GM19467 (cell line): ENCODE results near the gene DCXR.

Source experiments
- ATAC-seq: cut with Tn5 transposase; IDR thresholded peaks from one replicate; pipeline ENCODE4 v1.9.1; 2021; ENCODE audit warnings: mild to moderate bottlenecking, moderate library complexity; ENCODE audit not compliant: unreplicated experiment

DCXR gene

DNA sequence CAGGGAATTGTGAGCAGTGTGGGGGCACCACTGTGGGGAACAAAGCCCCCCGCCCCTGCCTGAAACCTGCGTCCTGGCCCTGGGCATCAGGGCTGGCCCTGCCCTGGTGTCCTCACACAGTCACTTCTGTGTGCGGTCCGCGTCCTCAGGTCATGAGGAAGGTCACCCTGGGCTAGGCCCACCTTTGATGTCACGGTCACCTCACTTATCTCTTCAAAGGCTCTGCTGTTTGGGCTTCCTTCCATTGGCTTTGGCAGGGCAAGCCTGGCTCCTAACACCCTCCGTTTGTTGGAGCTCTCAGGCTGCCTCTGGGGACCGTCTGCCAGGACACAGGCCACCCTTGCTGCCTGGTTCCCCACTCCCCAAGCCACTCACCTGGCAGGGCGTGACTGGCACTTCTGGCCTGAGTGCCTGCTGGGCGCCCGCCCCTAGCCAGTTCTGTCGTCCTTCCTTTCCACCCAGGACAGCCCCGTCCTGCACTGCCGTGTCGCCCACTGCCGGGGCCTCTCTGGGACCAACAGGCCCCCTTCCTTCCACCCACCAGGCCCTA, 23.6 kb downstream of the DCXR start:
- ATAC-seq: no peak

DNA sequence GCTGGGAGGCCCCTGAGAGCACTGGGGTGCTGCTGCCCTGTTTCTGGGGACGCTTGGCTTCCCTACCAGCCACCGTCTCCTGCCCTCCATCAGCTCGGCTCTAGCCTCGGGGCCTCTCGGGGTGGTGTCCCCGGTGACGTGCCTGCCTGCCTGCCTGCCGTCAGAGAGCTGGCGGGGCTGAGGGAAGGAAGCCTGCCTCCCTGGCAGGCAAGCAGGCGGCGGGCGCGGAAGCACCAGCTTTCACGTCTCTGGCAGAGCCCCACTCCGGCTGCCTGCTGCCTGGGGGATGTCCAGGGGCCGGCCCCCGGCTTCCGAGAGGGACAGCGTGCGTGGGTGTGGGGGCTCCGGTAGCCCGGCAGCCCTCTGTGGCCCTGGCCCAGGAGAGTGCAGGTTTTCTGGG, 24.2 kb downstream of the DCXR start:
- no peak for ATAC-seq

DNA sequence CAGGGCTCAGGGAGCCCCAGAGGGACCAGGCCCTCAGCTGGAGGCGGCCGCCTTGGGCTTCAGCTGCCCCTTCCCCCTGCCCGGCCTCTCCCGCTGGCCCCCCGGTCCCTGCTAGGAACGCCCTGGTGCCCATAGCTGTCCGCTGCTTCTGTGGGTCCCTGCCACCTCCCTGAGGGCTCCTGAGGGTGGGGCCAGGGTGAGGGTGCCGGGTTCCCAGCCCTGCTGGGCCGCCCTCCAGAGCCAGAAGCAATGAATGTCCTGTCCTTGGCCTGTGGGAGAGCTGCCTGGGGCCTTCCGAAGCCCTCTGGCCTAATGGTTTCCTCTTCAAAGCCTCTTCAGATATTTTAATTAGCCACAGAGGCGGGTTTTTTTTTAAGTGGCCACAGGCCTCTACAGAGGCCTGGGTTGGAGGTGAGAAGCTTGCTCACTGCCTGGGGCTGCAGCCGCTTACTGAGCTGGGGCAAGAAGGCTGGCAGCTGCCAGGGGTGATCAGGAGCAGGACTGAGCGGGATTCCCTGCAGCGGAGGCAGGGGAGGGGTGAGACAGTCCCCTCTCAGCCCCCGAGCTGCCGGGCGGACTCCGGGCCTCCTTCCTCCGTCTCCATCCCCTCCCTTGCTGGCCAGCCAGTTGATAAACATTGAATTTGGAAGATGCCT, 24.7 kb downstream of the DCXR start:
- no peak for ATAC-seq

DNA sequence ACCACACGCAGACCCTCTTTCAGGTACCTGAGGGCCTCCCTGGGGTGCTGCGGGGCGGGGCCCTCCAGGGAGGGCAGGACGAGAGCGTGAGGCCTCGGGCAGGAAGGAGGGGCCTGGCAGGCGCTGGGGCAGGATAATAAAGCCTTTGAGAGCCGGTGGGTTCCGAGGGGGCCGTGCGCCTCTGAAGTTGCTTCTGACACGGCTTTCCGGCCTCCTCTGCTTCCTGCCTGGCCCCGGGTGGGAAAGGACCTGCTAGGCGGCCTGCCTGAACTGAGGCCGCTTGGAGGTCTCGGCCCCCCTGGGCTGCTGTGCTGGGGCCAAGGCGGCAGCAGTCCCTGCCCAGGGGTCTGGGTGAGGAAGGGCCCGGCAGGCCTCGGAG, 25.2 kb downstream of the DCXR start:
- no peak for ATAC-seq

DNA sequence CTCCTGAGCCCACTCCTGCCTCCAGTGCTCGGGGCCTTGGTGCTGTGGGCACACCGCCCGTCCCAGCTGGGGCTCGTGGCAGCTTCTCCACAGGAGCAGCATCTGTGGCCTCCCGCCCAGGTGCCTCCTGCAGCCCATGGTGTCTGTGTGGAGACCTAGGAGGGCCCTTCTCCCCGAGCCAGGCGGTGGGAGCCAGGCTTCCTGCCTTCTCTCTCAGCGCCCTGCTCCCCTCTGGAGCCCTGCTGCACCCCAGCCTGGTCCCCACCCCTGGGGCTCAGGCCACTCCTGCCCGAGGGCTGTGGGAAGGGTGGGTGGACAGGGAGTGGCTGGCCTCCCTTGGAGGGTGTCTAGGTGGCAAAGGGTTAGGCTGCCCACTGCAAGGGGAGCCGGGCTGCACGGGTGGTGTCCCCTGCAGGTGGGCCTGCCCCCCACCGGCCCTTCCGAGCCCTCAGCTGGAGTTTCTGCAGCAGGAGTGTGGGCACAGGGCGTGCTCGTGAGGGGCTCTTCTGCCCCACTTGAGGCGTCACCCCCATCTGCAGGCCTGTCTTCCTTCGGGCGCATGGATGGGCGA, 25.8 kb downstream of the DCXR start:
- no peak for ATAC-seq

DNA sequence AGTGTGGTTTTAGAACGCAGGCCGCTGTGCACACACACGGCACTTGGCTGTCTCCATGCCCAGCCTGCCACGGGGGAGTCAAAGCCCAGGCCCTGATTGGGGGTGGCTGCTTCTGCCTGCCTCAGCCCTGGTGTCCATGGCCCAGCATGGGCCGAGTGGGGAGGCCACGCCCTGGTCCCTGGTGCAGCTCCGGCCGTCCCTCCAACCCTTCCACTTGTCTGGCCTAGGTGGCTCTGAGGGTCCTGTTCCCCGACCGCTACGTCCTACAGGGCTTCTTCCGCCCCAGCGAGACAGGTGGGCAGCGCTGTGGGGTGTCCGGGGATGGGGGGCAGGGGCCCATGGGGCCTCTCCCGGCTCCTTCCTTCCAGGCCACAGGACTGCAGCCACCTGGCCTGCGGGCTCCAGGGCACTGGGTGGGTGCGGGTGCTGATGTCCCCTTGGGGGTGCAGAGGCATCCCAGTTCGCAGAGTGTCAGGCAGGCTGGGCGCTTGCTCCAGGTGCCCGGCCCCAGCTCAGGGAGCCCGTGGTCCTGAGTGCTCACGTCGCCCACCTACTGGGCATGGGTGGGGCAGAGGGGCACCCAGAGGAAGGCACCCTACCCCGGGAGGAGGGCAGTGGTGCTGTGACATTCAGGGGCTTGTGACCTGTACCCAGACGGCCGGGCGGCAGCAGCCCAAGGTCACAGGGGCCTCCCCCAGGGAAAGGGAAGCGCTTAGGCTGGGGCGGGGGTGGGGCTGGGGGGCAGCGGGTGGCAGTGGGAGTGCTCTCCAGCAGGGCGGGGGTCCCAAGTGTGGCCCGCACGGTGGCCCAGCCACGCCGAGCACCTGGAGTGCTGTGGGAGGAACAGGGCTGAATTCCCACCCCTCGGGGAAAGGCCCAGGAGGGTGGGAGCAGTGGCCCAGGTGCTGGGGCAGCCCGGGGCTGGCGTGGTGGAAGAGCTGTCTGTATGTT, 26.6 kb downstream of the DCXR start:
- ATAC-seq: no peak

DNA sequence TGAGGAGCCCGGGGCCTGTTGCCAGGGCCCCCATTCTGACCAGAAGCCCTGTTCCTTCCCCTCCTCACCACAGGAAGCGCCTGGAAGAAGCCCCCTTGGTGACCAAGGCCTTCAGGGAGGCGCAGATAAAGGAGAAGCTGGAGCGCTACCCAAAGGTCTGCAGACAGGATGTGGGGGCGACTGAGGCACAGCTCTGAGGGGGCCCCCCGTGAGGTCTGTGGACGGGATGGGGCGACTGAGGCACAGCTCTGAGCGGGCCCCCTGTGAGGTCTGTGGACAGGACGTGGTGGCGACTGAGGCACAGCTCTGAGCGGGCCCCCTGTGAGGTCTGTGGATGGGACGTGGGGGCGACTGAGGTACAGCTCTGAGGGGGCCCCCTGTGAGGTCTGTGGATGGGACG, 28.1 kb downstream of the DCXR start:
- ATAC-seq: no peak

DNA sequence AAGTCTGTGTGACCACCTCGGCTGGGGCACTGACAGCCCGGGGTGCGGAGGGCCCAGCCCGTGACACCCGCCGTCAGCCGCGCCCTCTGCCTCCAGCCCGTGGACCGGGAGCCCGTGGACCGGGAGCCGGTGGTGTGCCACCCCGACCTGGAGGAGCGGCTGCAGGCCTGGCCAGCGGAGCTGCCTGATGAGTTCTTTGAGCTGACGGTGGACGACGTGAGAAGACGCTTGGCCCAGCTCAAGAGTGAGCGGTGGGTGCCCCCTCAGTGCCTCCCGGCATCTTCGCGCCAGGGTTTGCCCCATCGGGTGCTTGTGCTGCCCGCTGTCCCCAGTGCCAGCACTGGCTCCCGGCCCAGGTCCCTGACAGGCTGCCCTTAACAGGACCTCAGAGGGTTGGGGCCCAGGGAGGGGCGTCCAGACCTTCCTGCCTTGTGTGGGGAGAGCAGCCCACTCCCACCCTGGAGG, 28.5 kb downstream of the DCXR start:
- ATAC-seq: no peak

DNA sequence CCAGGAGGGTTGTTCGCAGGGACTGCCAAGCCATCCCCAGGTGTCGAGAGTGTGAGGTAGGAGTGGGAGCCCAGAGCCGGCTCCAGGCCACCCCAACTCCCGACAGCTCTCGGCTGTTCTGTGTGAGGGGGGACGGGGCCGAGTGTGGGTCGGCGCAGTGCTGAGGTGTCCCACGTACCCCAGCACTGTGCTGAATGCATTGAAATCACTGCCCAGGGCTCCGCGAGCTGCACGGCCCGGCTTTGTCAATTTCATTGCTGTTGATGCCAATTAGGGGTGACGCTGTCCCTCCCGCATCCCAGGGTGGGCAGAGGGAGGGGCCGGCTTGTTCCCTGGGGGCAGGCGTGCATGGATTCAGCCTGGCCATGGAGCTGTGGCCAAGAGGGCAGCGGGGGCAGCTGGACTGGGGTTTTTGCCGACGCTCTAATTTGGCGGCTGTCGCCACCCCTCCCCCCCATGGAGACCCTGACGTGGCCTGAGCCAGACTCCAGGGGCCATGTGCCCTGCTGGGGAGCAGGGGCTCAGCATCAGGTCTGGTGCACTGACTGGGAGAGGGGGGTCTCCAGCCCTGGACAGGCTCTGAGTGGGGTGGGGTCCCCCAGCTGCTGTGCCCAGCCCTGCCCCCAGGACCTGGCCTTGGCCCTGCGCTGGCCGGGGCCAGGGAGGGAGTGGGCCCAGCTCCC, 29.1 kb downstream of the DCXR start:
- ATAC-seq: no peak

DNA sequence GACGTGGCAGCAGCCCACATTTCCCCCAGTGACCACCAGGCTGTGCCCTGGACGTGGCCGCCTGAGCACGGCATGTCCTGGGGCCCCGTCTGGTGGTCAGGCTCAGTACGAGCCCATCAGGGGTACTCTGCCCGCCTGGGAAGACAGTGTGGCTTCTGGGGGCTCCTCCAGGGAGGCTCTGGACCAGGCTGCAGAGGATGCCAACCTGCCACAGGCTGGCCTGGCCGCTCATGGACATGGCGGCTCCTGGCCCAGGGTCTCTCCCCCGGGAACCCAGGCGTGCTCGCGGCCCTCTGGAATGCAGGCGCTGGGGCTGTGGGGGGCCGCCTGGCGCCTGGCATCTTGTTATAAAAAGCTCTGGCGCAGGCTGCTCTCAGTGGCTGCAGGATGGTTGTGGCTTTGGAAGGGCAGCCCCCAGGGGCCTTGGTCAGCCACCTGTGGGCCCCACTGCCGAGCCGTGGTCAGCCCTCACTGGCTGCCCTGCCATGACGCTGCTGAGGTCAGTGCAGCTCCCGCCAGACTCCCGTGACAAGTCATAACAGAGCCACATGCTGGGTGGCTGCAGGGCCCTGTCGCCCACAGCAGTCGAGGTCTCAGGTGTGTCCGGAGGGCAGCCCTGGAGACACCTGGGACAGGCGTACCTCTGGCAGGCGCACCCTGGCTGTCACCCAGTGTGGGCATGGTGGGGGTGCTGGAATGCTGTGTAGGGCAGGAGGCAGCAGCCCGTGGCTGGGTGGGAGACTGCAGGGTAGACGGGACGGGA, 29.8 kb downstream of the DCXR start:
- ATAC-seq: no peak

DNA sequence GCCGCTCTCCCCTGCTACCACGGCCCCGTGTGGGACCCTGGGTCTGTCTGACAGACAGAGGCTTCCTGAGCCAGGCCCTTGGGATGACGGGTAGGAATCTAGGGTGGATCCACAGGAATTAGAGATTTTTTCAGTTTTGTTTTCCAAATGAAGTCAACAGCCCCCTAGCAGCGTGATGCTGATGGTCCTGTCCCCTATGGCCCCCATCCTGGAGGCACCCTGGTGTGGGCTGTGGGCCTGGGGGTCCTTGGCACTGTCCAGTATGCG, 30.3 kb downstream of the DCXR start:
- ATAC-seq: no peak

DNA sequence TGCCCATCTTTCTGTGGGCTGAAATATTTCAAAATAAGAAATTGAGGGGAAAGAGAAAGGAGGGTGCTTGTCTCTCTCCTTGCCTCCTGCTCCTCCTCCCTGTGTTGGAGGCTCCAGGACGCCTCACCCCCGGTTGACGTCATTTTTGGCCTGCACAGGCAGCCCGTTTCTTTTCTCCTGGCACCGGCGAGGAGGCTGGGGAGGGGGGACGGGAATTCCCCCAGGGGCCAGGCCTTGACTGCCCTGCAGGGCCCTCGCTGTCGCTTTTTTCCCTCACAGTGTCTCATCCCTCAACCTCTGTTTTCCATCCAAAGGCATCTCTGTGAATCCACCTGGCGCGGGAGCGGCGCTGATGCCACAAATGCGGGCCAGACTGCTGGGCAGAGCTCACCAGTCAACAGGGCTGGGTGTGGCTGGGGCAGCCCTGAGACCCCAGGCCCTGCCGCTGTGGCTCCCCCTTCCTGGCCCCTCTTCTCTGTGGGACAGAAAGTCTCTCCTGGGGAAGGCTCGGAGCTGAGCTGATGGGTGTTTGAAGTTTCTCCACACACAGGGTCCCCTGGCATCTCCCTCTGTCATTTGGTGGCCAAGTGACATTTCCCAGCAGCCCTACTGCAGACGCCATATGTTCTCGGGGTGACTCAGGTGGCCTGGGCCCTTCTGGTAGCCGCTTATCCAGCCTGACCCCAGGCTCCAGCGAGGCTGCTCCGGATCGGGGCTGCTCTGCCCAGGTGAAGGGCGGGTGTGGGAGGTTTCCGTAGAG, 30.8 kb downstream of the DCXR start:
- ATAC-seq: no peak

DNA sequence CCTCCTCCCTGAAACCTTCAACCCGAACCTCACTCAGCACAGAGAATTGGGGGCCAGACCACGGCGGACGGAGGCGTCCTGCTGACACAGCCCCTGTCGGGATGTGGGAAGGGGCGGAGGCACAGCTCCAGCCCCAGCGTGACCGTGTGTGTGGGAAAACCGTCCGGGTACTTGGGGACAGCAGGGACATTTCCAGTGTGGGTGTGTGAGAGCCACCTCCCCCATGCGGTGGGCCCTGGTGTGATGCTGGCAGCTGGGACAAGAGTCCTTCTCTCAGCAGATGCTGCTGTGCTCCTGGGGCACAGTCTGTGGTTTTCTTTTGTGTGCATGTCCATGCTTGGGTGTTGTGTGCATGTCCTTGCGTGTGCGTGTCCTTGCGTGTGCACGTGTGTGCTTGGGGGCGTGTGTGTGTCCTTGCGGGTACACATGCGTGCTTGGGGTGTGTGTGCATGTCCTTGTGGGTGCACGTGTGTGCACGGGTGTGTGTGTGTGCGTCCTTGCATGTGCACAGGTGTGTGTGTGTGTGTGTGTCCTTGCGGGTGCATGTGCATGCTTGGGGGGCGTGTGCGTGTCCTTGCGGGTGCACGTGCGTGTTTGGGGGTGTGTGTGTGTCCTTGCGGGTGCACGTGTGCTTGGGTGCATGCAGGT, 31.7 kb downstream of the DCXR start:
- ATAC-seq: no peak

DNA sequence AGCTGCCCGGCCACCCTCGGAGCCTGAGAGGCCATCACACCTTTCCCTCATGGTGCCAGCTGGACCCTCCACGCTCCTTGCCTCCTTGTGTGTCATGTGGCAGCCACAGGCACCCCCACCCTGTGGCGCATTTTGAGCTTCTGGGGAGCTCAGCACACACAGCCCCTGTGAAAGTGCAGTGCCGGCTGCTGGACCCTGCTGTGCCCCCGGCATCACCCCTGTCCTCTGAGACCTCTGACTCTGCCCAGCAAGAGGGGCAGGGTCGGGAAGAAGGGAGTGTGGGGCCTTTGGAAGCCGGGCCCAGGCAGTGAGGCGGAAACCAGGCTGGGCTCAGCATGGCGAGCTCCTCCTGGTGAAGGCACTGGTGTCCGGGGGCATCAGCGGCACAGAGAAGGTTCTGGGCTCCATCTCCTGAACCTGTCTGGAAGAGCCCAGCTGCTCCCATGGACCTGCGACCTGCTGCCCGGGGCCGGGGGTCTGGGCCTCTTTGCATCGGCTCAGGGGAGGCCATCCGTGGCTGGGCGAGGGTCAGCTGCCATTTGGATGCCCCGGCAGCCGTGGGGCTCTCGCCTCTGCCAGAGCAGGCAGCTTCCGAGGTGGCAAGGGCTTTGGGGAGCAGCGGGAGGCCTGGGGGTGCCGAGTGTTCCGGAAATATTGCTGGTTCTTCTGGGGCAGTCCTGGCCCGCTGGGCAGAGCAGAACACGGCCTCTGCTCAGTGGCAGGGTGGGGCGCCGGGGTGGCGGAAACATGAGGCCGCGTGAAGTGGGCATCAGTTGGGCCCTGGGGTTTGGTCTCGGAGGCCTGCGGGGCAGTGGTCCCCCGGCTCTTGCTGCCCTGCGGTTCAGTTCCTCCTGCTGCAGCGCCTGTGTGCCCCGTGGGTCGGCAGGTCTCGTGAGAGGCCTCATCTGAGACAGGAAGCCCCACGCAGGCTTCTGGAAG, 32.7 kb downstream of the DCXR start:
- ATAC-seq: no peak

DNA sequence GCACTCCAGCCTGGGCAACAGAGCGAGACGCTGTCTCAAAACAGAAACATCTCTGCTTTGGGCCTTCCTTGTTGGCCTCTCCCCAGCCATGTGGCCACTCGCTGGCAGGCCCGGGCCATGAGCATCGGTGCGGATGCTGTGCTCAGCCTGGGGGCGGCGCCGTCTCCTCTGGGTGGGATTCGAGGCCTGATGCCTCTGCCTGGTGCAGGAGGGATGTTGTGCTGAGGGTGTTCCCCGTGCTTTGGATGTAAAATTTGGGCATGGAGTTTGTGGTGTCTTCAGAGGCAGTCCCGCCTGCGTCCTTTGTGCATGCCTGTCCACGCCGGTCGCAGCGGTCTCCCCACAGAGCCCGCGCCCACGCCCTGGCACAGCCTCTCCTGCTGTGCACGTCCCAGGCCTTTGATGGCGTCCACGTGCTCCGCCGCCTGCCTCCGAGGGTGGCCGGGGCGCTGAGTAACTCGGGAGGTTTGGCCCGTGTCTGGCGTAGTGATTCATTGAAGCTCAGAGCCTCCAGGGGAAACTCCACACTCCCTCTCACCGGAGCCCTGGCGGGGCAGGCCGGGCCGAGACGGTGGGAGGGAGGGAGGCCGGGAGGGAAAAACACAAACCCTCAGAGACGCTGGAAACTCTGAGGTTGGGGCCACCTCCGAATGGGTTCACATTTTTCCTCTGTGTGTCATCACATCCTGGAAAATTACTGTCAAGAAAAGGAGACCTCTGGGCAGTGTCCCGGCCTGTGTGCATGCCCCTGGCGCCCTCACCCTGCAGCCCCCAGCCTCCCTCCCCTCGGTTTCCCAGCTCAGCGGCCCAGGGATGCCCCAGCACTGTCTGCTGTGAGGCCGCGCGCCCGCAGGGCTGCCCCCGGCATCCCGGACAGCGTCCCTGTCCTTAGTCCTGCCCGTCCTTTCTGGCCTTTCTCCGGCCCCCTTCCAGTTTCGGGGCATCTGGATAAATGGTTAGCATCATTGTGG, 33.8 kb downstream of the DCXR start:
- ATAC-seq: no peak

DNA sequence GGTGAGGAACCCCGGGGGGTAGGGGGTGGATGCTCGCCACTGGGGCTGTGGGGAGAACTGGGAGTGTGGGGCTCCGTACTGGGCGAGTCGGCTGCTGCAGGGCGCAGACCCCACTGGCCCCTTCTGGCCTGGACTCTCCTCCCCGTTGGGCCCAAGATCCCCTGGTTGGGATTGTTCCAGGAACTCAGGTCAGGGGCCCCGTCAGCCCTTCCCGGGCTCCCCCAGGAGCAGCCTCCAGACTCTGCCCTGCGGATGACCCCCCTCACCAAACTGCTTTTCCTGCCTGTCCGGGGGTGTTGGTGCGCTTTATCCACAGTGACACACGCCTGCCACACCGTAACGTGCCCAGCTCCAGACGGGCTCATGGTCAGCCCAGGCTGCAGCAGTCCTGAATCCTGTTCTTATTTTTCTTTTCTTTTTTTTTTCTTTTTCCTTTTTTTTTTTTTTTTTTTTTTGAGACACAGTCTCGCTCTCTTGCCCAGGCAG, 35.9 kb downstream of the DCXR start:
- no peak for ATAC-seq
